Vagina (tissue), 2 donors: ENCODE measurements around the gene CTSH. TPM values are rescaled to one million over a fixed set of nuclear protein-coding genes. Genes with fewer than 3 reads are reported as not detected.

ENCODE experiments used
- DNase-seq, 2 donors: peaks; one replicate each; pipeline ENCODE4 v3.0.0-alpha.2; 2017; ENCODE audit errors: extremely low spot score in 2 of 2
- H3K27ac ChIP-seq: fragments of 200-600 bp; sonication (generic); one replicate; pipeline ENCODE4 v1.5.1; 2019
- H3K27me3 ChIP-seq: fragments of 200-600 bp; sonication (generic); one replicate; pipeline ENCODE4 v1.5.1; 2019
- H3K36me3 ChIP-seq, 2 donors: fragments of 200-600 bp; sonication (generic); one replicate each; pipeline ENCODE4 v1.5.1; 2017 to 2019
- H3K4me1 ChIP-seq: fragments of 200-600 bp; sonication (generic); one replicate; pipeline ENCODE4 v1.5.1; 2019
- H3K4me3 ChIP-seq, 2 donors: fragments of 200-600 bp; sonication (generic); 1 replicate in 1 of 2; 2 replicates in 1 of 2; pipeline ENCODE4 v1.5.1; 2016 to 2019
- H3K9me3 ChIP-seq: fragments of 200-600 bp; sonication (generic); one replicate; pipeline ENCODE4 v1.5.1; 2019
- POLR2A ChIP-seq, 2 donors: fragments of 450-650 bp; IDR thresholded peaks; one replicate each; pipeline ENCODE4 v1.6.1; 2017; ENCODE audit warnings: antibody characterized with exemption in 2 of 2, mild to moderate bottlenecking in 2 of 2, moderate library complexity in 2 of 2
- POLR2AphosphoS5 ChIP-seq, 2 donors: sonication (generic); formaldehyde crosslinking; IDR thresholded peaks; one replicate each; pipeline ENCODE4 v1.9.0; 2017; ENCODE audit warnings: antibody characterized with exemption in 2 of 2, mild to moderate bottlenecking in 2 of 2, low read depth in 1 of 2; ENCODE audit not compliant: insufficient read depth in 1 of 2
- intact Hi-C: fragments of 100-400 bp; cut with DNase I; formaldehyde crosslinking; loops from one replicate; pipeline ENCODE4 v1.15.1; 2023
- total RNA-seq: library from RNA; depleted of rRNA; stranded (reverse); fragments of >200 nt; gene quantifications from one replicate; pipeline ENCODE4 v1.2.3, GENCODE V29; 2016
- TF ChIP-seq, protein P1 (sequence below), 3 experiments: fragments of 450-650 bp in 2 of 3; fragments of 200-600 bp in 1 of 3; sonication (generic) in 1 of 3; IDR thresholded peaks; one replicate each; pipeline ENCODE4 v1.5.1; 2017 to 2019; ENCODE audit warnings: antibody characterized with exemption in 3 of 3, mild to moderate bottlenecking in 2 of 3, moderate library complexity in 2 of 3

Gene CTSH
- total RNA-seq, 1 donor from 2014 or later, result 110 TPM

DNA sequence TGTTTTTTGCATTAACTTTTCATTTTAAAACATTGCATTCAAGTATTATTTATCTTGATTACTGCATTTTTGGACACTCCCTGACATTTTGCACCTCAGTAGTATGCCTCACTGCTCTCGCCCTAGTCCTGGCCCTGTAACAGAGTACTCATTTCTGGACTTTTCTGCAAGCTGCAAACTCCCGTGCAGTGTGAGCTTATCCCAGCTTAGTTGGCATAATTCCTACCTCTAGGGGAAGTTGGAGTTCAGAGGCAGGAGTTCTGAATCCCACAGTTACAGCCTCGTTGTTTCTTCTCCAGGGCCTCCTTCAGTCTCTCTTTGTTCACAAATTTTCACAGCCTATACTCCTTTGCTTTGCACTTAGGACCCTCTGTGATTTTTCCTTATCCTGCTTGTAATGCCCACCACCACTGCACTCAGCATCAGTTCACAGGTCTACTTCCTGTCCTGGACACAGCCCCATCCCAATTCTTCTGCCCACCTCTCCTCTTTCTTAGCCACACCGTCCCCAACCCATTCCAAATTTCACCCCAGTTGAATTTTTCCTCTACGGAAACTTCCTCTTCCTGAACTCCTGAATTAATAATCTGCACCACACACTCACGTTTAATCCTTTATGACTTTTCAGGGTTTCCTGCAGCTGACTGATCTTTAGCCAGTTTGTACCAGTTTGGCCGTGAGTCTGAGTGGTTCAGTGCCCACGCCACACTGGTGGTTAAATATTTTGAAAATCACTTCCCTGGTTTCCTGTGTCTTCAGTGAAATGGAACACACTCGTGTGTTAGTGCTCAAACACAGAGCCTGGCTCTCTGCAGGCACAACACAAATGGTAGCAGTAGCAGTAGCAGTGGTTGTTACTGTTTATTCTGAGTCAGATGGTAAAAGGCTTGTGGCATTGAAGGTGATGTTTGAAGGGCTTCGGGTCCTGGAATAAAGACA lies 6.3 kb upstream of the CTSH start:
- H3K36me3 ChIP-seq, result no peaks in the 10 kb centered on the region
- intact Hi-C loops, result no loop called here
- TF ChIP-seq POLR2A (IDR thresholded peaks at IDR 0.05), result no peak
- TF ChIP-seq, protein P1, sequence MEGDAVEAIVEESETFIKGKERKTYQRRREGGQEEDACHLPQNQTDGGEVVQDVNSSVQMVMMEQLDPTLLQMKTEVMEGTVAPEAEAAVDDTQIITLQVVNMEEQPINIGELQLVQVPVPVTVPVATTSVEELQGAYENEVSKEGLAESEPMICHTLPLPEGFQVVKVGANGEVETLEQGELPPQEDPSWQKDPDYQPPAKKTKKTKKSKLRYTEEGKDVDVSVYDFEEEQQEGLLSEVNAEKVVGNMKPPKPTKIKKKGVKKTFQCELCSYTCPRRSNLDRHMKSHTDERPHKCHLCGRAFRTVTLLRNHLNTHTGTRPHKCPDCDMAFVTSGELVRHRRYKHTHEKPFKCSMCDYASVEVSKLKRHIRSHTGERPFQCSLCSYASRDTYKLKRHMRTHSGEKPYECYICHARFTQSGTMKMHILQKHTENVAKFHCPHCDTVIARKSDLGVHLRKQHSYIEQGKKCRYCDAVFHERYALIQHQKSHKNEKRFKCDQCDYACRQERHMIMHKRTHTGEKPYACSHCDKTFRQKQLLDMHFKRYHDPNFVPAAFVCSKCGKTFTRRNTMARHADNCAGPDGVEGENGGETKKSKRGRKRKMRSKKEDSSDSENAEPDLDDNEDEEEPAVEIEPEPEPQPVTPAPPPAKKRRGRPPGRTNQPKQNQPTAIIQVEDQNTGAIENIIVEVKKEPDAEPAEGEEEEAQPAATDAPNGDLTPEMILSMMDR (IDR thresholded peaks at IDR 0.05), result no peak
- H3K9me3 ChIP-seq, result no peaks in the 10 kb centered on the region
- no peak overlapping the region for H3K27ac ChIP-seq
- H3K4me3 ChIP-seq, result no peak overlapping the region
- H3K4me1 ChIP-seq, result peaks cover 8% of the 10 kb centered on the region
- H3K27me3 ChIP-seq, result no peaks in the 10 kb centered on the region
- no peak for DNase-seq

DNA sequence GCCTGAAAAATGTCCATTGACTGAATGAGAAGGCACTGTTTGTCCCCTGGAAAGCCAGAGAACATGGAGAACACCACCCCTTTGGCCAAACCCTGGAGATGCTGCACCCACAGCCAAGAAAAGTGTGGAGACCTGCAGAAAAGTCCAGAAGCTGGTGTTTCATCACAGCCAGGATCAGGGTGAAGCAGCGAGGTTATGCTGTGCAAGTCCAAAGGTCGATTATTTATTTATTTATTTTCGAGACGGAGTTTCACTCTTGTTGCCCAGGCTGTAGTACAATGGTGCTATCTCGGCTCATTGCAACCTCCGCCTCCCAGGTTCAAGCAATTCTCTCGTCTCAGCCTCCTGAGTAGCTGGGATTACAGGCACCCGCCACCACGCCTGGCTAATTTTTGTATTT lies 5.5 kb upstream of the CTSH start:
- intact Hi-C loops, result no loop called here
- no peak overlapping the region for H3K4me3 ChIP-seq
- no peak for TF ChIP-seq POLR2A (IDR thresholded peaks at IDR 0.05)
- no peak for TF ChIP-seq POLR2AphosphoS5 (IDR thresholded peaks at IDR 0.05; ENCODE audit: insufficient read depth in 1 of 2, low read depth in 1 of 2)
- peaks cover 8% of the 10 kb centered on the region for H3K4me1 ChIP-seq
- H3K27me3 ChIP-seq, result no peaks in the 10 kb centered on the region
- no peaks in the 10 kb centered on the region for H3K36me3 ChIP-seq
- no peak overlapping the region for H3K27ac ChIP-seq
- no peaks in the 10 kb centered on the region for H3K9me3 ChIP-seq
- DNase-seq, result no peak

DNA sequence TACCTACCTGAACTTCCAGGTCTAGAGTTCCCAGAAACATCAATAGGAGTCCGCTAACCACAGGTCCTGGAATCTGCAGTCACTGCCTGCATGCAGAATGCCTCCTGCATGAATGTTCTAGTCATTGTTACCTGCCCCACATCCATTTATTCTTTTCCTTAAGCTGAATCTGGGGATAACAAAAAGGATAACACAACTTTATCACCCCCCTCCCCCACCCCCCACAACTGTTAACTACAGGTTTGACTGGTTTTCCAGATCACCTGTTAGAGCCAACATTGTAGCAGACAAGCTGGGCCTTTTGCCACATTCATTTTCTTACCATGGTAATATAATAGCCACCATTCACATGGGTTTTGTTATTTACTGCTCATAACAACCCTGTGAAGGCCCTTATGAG lies 4.6 kb upstream of the CTSH start:
- Histone ChIP-seq H3K4me3 (no peak overlapping the region), H3K27me3 (no peaks in the 10 kb centered on the region), H3K27ac (no peak overlapping the region), H3K4me1 (peaks cover 11% of the 10 kb centered on the region), H3K9me3 (no peaks in the 10 kb centered on the region), H3K36me3 (no peaks in the 10 kb centered on the region)
- TF ChIP-seq, protein P1 (IDR thresholded peaks at IDR 0.05), result no peak
- no peak for TF ChIP-seq POLR2AphosphoS5 (IDR thresholded peaks at IDR 0.05; ENCODE audit: insufficient read depth in 1 of 2, low read depth in 1 of 2)
- TF ChIP-seq POLR2A (IDR thresholded peaks at IDR 0.05), result no peak
- DNase-seq, result no peak
- intact Hi-C loops, result no loop called here

DNA sequence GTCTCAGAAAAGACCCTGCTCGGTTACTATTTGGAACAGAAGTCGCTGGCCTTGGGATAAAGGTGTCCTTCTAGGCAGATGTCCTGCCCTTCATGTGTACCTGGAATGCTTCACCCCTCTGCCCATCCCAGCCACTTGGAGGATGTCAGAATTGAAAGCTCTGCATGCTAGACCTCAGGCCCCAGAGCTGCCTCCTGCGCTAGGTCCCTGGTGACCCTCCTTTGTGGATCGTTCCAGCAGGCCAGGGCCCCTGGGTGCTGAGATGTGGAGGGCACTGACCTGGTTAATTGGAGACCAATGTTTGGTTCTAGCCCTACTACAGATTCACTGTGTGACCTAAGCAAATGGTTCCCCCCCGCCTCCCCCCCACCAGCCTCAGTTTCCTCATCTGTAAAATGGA lies 2.7 kb upstream of the CTSH start:
- intact Hi-C loops, result no loop called here
- no peaks in the 10 kb centered on the region for H3K9me3 ChIP-seq
- H3K4me1 ChIP-seq, result peaks cover 28% of the 10 kb centered on the region
- TF ChIP-seq, protein P1 (IDR thresholded peaks at IDR 0.05), result no peak
- no peak for TF ChIP-seq POLR2AphosphoS5 (IDR thresholded peaks at IDR 0.05; ENCODE audit: insufficient read depth in 1 of 2, low read depth in 1 of 2)
- no peak for TF ChIP-seq POLR2A (IDR thresholded peaks at IDR 0.05)
- DNase-seq, result no peak
- H3K36me3 ChIP-seq, result no peaks in the 10 kb centered on the region
- H3K4me3 ChIP-seq, result no peak overlapping the region
- no peaks in the 10 kb centered on the region for H3K27me3 ChIP-seq
- no peak overlapping the region for H3K27ac ChIP-seq

DNA sequence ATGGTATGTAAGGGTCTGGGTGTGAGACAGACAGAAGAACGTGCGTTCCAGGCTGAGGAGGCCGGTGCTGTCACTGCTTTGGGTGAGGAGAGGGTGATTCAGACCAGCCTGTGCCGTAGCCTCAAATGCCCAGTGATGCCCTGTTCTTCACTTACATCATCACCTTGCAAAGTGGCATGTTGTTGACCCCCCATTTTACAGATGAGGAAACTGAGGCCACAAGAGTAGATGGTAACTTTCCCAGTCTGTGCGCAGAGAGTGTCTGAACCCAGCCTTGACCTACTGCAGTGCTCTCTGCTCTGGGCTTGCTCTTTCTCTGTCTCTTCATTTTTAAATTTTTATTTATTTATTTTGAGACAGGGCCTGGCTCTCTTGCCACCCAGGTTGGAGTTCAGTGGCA lies 1.6 kb upstream of the CTSH start:
- Histone ChIP-seq H3K36me3 (no peaks in the 10 kb centered on the region), H3K27ac (no peak overlapping the region), H3K9me3 (no peaks in the 10 kb centered on the region), H3K4me1 (peaks cover 20% of the 10 kb centered on the region), H3K4me3 (no peak overlapping the region), H3K27me3 (no peaks in the 10 kb centered on the region)
- DNase-seq, result no peak
- TF ChIP-seq POLR2A (IDR thresholded peaks at IDR 0.05) (no peak), POLR2AphosphoS5 (IDR thresholded peaks at IDR 0.05; ENCODE audit: insufficient read depth in 1 of 2, low read depth in 1 of 2) (no peak)
- TF ChIP-seq, protein P1 (IDR thresholded peaks at IDR 0.05), result no peak
- intact Hi-C loops, result no loop called here
